Measurements from ENCODE around the gene SYT6. TPM values are rescaled to one million over a fixed set of nuclear protein-coding genes. Genes with fewer than 3 reads are reported as not detected.
"Not testable (repeated sequence)": the region's sequence is repeated elsewhere in the genome, so short reads cannot be mapped to it uniquely, and the experiment has no call there.

The SYT6 gene
- total RNA-seq, 1 donor from 2014 or later: not detected

GRCh38 chr1:114061121-114061830, 92.4 kb downstream of the SYT6 start:
- H3K27me3 ChIP-seq: no peaks in the 10 kb centered on the region
- no peak for TF ChIP-seq POLR2A (IDR thresholded peaks at IDR 0.05)
- TF ChIP-seq CTCF (IDR thresholded peaks at IDR 0.05): no peak
- TF ChIP-seq POLR2AphosphoS5 (IDR thresholded peaks at IDR 0.05; ENCODE audit: insufficient read depth in 1 of 2, low read depth in 1 of 2): no peak
- intact Hi-C loops (cut with DNase I): no loop called here
- H3K9me3 ChIP-seq: no peaks in the 10 kb centered on the region
- H3K4me3 ChIP-seq: no peak overlapping the region
- no peaks in the 10 kb centered on the region for H3K36me3 ChIP-seq
- no peak for DNase-seq (ENCODE audit: extremely low spot score in 2 of 2)
- no peaks in the 10 kb centered on the region for H3K4me1 ChIP-seq
- no peak overlapping the region for H3K27ac ChIP-seq

GRCh38 chr1:114058236-114058635, 95.4 kb downstream of the SYT6 start:
- H3K9me3 ChIP-seq; intact Hi-C loops (cut with DNase I): not testable (repeated sequence)

GRCh38 chr1:114054148-114054547, 99.5 kb downstream of the SYT6 start:
- intact Hi-C loops (cut with DNase I): no loop called here
- no peaks in the 10 kb centered on the region for H3K27me3 ChIP-seq
- TF ChIP-seq POLR2A (IDR thresholded peaks at IDR 0.05) (no peak), CTCF (IDR thresholded peaks at IDR 0.05) (no peak), POLR2AphosphoS5 (IDR thresholded peaks at IDR 0.05; ENCODE audit: insufficient read depth in 1 of 2, low read depth in 1 of 2) (no peak)
- DNase-seq (ENCODE audit: extremely low spot score in 2 of 2): no peak
- no peaks in the 10 kb centered on the region for H3K36me3 ChIP-seq
- no peaks in the 10 kb centered on the region for H3K9me3 ChIP-seq
- H3K4me3 ChIP-seq: no peak overlapping the region
- H3K27ac ChIP-seq: no peak overlapping the region
- H3K4me1 ChIP-seq: no peaks in the 10 kb centered on the region

More at GRCh38 chr1:114058236-114058635, 95.4 kb downstream of the SYT6 start:
- not testable (repeated sequence) for H3K27ac ChIP-seq; H3K4me1 ChIP-seq; H3K4me3 ChIP-seq; H3K27me3 ChIP-seq; DNase-seq (ENCODE audit: extremely low spot score in 2 of 2); H3K36me3 ChIP-seq

- Histone ChIP-seq H3K4me3 (no peak overlapping the region), H3K9me3 (no peaks in the 10 kb centered on the region), H3K4me1 (no peaks in the 10 kb centered on the region), H3K27ac (no peak overlapping the region), H3K27me3 (no peaks in the 10 kb centered on the region), H3K36me3 (no peaks in the 10 kb centered on the region)
- intact Hi-C loops (cut with DNase I): no loop called here
- no peak for TF ChIP-seq CTCF (IDR thresholded peaks at IDR 0.05)
- TF ChIP-seq POLR2AphosphoS5 (IDR thresholded peaks at IDR 0.05; ENCODE audit: insufficient read depth in 1 of 2, low read depth in 1 of 2): no peak
- TF ChIP-seq POLR2A (IDR thresholded peaks at IDR 0.05): no peak
- DNase-seq (ENCODE audit: extremely low spot score in 2 of 2): no peak
Observed at GRCh38 chr1:114048232-114048631, 105.4 kb downstream of the SYT6 start.

GRCh38 chr1:114043548-114043947, 110.1 kb downstream of the SYT6 start:
- H3K4me1 ChIP-seq: no peaks in the 10 kb centered on the region
- DNase-seq (ENCODE audit: extremely low spot score in 2 of 2): no peak
- H3K27me3 ChIP-seq: no peaks in the 10 kb centered on the region
- no peaks in the 10 kb centered on the region for H3K9me3 ChIP-seq
- H3K4me3 ChIP-seq: no peak overlapping the region
- H3K36me3 ChIP-seq: no peaks in the 10 kb centered on the region
- TF ChIP-seq CTCF (IDR thresholded peaks at IDR 0.05): no peak
- TF ChIP-seq POLR2AphosphoS5 (IDR thresholded peaks at IDR 0.05; ENCODE audit: insufficient read depth in 1 of 2, low read depth in 1 of 2): no peak
- no peak for TF ChIP-seq POLR2A (IDR thresholded peaks at IDR 0.05)
- intact Hi-C loops (cut with DNase I): no loop called here
- no peak overlapping the region for H3K27ac ChIP-seq
